Hepatocyte (in vitro differentiated cells): Measurements from ENCODE around the gene ALDOC. TPM values are rescaled to one million over a fixed set of nuclear protein-coding genes. Genes with fewer than 3 reads are reported as not detected.

Experiments used
- DNase-seq: peaks from one replicate; pipeline ENCODE4 v3.0.0-alpha.2; 2016; ENCODE audit warnings: low spot score
- H2AFZ ChIP-seq: fragments of 200-600 bp; sonication (generic); 2 replicates; pipeline ENCODE4 v1.6.0; 2016; ENCODE audit warnings: antibody characterized with exemption, mild to moderate bottlenecking
- H3K27ac ChIP-seq: fragments of 200-600 bp; sonication (generic); 2 replicates; pipeline ENCODE4 v1.5.1; 2016; ENCODE audit warnings: mild to moderate bottlenecking
- H3K27me3 ChIP-seq: fragments of 200-600 bp; sonication (generic); 2 replicates; pipeline ENCODE4 v1.6.1; 2016
- H3K36me3 ChIP-seq: fragments of 200-600 bp; sonication (generic); replicated peaks from 2 replicates; pipeline ENCODE4 v1.5.1; 2016; ENCODE audit warnings: low read depth; ENCODE audit not compliant: insufficient read depth
- H3K4me1 ChIP-seq: fragments of 200-600 bp; sonication (generic); 2 replicates; pipeline ENCODE4 v1.5.1; 2016; ENCODE audit warnings: mild to moderate bottlenecking, moderate library complexity; ENCODE audit not compliant: insufficient read depth
- H3K4me2 ChIP-seq: fragments of 200-600 bp; sonication (generic); 2 replicates; pipeline ENCODE4 v1.6.0; 2016
- H3K4me3 ChIP-seq: fragments of 200-600 bp; sonication (generic); 2 replicates; pipeline ENCODE4 v1.5.1; 2016; ENCODE audit warnings: mild to moderate bottlenecking
- H3K79me2 ChIP-seq: fragments of 200-600 bp; sonication (generic); 2 replicates; pipeline ENCODE4 v1.6.0; 2017; ENCODE audit warnings: mild to moderate bottlenecking
- H3K9me2 ChIP-seq: fragments of 200-600 bp; sonication (generic); replicated peaks from 2 replicates; pipeline ENCODE4 v1.6.0; 2017; ENCODE audit warnings: mild to moderate bottlenecking; ENCODE audit not compliant: insufficient read depth
- H3K9me3 ChIP-seq: fragments of 200-600 bp; sonication (generic); 2 replicates; pipeline ENCODE4 v1.5.1; 2016; ENCODE audit warnings: low read depth, mild to moderate bottlenecking
- H4K20me1 ChIP-seq: fragments of 200-600 bp; sonication (generic); 2 replicates; pipeline ENCODE4 v1.6.0; 2016; ENCODE audit warnings: mild to moderate bottlenecking; ENCODE audit not compliant: insufficient read depth, poor library complexity, severe bottlenecking
- CTCF ChIP-seq: fragments of 200-600 bp; sonication (generic); IDR thresholded peaks from 2 replicates; pipeline ENCODE4 v1.5.1; 2016; ENCODE audit warnings: antibody characterized with exemption, mild to moderate bottlenecking; ENCODE audit not compliant: poor library complexity
- EZH2 ChIP-seq: fragments of 200-600 bp; sonication (generic); IDR thresholded peaks from 2 replicates; pipeline ENCODE4 v1.6.1; 2016; ENCODE audit warnings: antibody characterized with exemption, mild to moderate bottlenecking, borderline replicate concordance
- EZH2phosphoT487 ChIP-seq: fragments of 200-600 bp; sonication (generic); IDR thresholded peaks from one replicate; pipeline ENCODE4 v1.6.1; 2018; ENCODE audit warnings: antibody characterized with exemption, mild to moderate bottlenecking, low read depth, moderate library complexity; ENCODE audit not compliant: unreplicated experiment, severe bottlenecking
- WGBS: methylation state at CpG from one replicate; pipeline ENCODE4 v1.1.6; 2016; ENCODE audit warnings: low lambda C conversion rate; ENCODE audit errors: missing lambda C conversion rate; 5-methylcytosine and 5-hydroxymethylcytosine counted together
- polyA plus RNA-seq: library from polyadenylated mRNA; unstranded; fragments of >200 nt; fragmentation: Nextera tagmentation; extraction: Ambion mirVana; gene quantifications from 2 replicates; pipeline ENCODE4 v1.2.1, GENCODE V29; 2016
- total RNA-seq: library from RNA; depleted of rRNA; stranded (reverse); fragments of >200 nt; gene quantifications from 2 replicates; pipeline ENCODE4 v1.2.3, GENCODE V29; 2014

The ALDOC gene
- total and polyA plus RNA-seq, 2 experiments from 2014 or later, result 14.9 to 31.8 TPM

GRCh38 chr17:28551421-28552175 is 25.1 kb downstream of the ALDOC start:
- H3K27ac ChIP-seq, result peak overlapping the region; percentile 91

GRCh38 chr17:28550858-28551257 is 25.8 kb downstream of the ALDOC start:
- Histone ChIP-seq H3K27me3 (no peaks in the 10 kb centered on the region), H3K79me2 (peaks cover 22% of the 10 kb centered on the region), H2AFZ (no peak overlapping the region), H3K9me3 (no peaks in the 10 kb centered on the region), H3K4me2 (peak overlapping the region; percentile 91), H3K4me3 (no peak overlapping the region), H3K4me1 (peaks cover 23% of the 10 kb centered on the region), H3K9me2 (no peaks in the 10 kb centered on the region), H3K36me3 (no peaks in the 10 kb centered on the region), H4K20me1 (peaks cover 10% of the 10 kb centered on the region), H3K27ac (no peak overlapping the region)
- DNase-seq, result no peak
- 86% methylated on average over 1 of the region's 1 CpG for WGBS
- TF ChIP-seq CTCF (no peak), EZH2 (no peak), EZH2phosphoT487 (no peak)

More at GRCh38 chr17:28551421-28552175, 25.1 kb downstream of the ALDOC start:
- TF ChIP-seq EZH2 (no peak), CTCF (no peak), EZH2phosphoT487 (no peak)
- peak overlapping the region; percentile 92 for H2AFZ ChIP-seq
- H3K4me2 ChIP-seq, result peak overlapping the region; percentile 91
- WGBS, result 14% methylated on average over 9 of the region's 10 CpGs
- peak overlapping the region; percentile 94 for H3K4me3 ChIP-seq
- no peaks in the 10 kb centered on the region for H3K36me3 ChIP-seq
- no peaks in the 10 kb centered on the region for H3K9me2 ChIP-seq
- peaks cover 22% of the 10 kb centered on the region for H3K79me2 ChIP-seq
- no peaks in the 10 kb centered on the region for H3K27me3 ChIP-seq
- peak; percentile 46 for DNase-seq
- H3K9me3 ChIP-seq, result no peaks in the 10 kb centered on the region
- H4K20me1 ChIP-seq, result peaks cover 10% of the 10 kb centered on the region
- H3K4me1 ChIP-seq, result peaks cover 23% of the 10 kb centered on the region

GRCh38 chr17:28549236-28550132 is 27.2 kb downstream of the ALDOC start:
- peaks cover 23% of the 10 kb centered on the region for H3K4me1 ChIP-seq
- WGBS, result 86% methylated on average over 3 of the region's 3 CpGs
- no peaks in the 10 kb centered on the region for H3K27me3 ChIP-seq
- no peaks in the 10 kb centered on the region for H3K36me3 ChIP-seq
- H2AFZ ChIP-seq, result no peak overlapping the region
- H3K4me2 ChIP-seq, result no peak overlapping the region
- H3K4me3 ChIP-seq, result no peak overlapping the region
- H3K9me2 ChIP-seq, result no peaks in the 10 kb centered on the region
- peaks cover 10% of the 10 kb centered on the region for H4K20me1 ChIP-seq
- no peak for TF ChIP-seq EZH2
- TF ChIP-seq EZH2phosphoT487, result no peak
- TF ChIP-seq CTCF, result no peak
- no peak for DNase-seq
- no peaks in the 10 kb centered on the region for H3K9me3 ChIP-seq
- peaks cover 22% of the 10 kb centered on the region for H3K79me2 ChIP-seq
- no peak overlapping the region for H3K27ac ChIP-seq
